ENCODE data around the gene C14orf180.

C14orf180 gene

DNA sequence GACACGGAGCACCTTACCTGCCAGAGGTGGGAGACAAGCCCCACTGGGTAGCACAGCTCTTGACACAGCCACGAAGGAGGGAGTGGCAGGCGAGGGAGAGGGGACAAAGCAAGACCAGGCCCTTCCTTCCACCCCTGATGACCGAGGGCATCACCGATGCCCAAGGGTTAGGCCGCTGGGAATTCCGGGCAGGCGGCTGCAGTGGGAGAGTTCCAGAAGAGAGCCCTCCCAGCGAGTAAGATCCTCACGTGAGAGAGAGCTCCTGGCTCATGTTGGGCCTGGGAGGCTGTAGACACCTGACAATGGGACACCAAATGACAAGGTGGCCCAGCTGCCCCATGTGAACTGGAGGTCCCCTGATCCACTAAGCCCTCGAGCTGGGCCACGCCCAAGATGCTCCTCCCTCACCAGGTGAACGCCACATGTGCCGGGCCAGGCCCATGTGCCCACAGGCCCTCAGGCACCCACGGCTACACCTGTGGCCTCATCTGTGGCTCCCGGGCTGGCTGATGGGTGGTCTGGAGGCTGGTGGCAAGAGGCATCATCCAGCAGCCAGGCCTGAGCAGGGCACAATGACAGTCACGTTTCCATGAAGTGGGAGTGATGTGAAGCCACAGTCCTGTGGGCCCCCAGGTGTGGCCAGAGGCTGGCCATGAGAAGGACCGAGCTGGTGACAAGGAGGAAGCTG is 32.1 kb upstream of the C14orf180 start:
- no peak for DNase-seq (ENCODE audit: insufficient read length, low spot score)
- FAIRE-seq: no peak
- TF ChIP-seq, protein P1, sequence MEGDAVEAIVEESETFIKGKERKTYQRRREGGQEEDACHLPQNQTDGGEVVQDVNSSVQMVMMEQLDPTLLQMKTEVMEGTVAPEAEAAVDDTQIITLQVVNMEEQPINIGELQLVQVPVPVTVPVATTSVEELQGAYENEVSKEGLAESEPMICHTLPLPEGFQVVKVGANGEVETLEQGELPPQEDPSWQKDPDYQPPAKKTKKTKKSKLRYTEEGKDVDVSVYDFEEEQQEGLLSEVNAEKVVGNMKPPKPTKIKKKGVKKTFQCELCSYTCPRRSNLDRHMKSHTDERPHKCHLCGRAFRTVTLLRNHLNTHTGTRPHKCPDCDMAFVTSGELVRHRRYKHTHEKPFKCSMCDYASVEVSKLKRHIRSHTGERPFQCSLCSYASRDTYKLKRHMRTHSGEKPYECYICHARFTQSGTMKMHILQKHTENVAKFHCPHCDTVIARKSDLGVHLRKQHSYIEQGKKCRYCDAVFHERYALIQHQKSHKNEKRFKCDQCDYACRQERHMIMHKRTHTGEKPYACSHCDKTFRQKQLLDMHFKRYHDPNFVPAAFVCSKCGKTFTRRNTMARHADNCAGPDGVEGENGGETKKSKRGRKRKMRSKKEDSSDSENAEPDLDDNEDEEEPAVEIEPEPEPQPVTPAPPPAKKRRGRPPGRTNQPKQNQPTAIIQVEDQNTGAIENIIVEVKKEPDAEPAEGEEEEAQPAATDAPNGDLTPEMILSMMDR (IDR thresholded peaks at IDR 0.05; ENCODE audit: insufficient read depth, missing control alignments): no peak

DNA sequence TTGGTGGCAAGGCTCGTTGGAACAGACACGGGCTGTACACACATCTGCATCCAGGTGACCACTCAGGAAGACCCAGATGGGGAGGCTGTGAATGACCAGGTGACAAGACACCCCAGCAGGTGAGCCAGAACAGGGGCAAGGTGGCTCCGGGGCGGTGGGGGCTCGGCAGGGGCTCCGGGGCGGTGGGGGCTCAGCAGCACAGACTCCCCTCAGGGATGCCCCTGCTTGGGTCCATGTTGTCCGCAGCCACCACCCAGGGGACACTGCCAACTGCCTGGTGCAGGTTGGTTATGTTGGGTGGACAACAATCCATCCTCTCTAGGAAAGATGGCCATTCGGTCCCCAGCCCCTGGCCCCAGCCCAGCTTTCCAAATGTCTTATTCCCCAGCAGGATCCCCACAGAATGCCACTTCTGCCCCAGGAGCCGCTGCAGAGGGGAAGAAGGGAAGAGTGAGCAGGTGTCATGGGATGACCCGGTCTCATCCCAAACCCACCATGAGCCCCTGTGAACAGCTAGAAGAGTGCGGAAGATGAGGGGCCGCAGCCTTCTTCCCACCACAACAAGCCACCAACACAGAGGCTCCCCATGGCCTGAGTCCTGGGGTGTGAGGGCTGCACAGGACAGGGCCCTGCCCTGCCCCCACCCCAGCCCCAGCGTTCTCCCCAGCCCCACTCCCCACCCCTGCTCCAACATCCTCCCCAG is 31.4 kb upstream of the C14orf180 start:
- no peak for FAIRE-seq
- TF ChIP-seq, protein P1 (IDR thresholded peaks at IDR 0.05; ENCODE audit: insufficient read depth, missing control alignments): no peak

DNA sequence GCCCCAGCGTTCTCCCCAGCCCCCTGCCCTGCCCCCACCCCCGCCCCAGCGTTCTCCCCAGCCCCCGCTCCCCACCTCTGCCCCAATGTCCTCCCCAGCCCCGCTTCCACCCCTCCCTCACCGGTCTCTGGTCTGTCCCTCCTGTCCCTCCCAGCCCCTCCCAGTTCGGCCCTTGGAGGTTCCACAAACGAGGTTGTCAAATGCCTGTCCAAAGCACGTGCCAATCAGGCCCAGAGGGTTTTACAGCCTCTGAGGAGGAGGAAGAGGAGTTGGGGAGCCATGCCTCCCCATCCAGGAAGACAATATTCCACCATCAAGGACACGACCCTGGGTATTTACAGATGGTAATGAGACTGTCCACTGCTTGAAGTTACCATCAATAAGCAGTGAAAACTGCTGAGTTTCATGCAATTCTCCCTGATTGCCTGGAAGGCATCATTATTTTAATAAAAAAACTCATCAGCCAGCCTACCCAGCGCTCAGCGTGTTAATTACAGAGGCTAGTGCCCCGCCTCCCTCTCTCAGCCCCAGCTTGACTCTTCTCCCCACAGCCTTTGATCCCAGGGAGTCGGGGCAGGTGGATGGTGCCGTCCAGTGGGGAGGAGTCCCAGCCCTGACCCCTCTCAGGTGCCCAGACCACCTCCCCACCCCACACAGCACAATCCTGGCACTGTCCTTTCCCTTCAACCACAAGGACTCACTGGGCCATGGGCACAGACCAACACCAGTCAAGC is 30.6 kb upstream of the C14orf180 start:
- FAIRE-seq (no peak), DNase-seq (ENCODE audit: insufficient read length, low spot score) (peak; percentile 13)
- TF ChIP-seq, protein P1 (IDR thresholded peaks at IDR 0.05; ENCODE audit: insufficient read depth, missing control alignments): no peak

More for the DNA sequence above, 31.4 kb upstream of the C14orf180 start:
- peak; percentile 8 for DNase-seq (ENCODE audit: insufficient read length, low spot score)

DNA sequence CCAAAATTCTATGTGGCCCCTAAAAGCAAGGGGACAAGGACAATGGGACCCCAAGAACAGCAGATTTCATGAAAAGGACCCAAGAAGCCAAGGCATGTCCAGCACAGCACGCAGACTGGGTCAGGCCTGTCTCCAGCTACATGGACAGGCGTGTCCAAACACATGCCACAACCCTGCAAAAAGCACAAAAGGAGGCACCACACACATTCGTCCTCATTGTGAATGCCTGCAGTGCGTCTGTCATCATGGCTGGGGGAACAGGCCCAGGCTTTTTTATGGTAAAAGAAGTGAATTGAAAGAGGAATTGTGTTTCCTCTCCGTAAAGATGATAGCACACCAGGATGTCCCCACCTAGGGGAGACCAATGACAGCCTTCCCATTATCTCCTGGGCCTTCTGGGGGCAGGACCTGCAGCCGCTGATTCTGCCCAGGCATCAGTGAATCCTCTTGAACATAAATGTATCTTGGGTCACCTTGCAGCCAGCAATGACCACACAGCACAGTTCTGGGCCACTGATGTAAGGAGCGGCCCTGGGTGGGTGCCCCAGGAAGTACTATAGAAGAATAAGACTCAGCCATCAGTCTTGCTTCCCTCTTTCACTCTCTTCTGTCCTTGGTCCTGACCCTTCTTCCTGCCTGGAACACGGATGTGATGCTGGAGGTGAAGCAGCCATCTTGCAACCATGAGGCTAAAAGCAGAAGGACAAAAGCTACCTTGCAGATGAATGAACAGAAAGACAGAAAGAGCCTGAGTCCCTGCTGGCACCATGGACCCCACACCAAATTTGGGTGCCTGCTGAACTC is 29.8 kb upstream of the C14orf180 start:
- DNase-seq (ENCODE audit: insufficient read length, low spot score) (peak; percentile 14), FAIRE-seq (no peak)
- TF ChIP-seq, protein P1 (IDR thresholded peaks at IDR 0.05; ENCODE audit: insufficient read depth, missing control alignments): no peak

DNA sequence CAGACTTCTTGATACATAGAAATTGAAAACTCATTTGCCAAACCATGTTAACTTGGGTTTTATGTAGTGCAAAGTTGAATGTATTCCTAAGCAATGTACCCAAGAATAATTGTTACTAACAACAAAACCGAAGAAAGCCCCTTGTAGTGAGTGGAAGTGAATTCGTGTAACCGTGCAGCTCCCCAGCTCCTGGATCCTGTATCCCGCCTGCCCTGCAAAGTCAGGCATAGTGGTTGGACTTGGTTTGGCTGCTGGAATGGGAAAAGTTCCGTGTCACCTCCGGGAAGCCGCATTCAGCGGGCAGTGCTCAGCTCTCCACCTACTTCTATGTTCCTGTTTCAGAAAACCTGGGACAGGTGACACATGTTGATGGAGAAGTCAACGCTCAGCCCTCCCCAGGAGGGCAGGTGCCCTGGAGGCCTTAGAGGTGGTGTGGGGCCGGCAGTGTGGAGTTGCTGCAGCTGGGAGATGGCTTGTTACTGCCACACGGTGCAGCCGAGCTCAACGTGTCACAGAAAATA is 29.2 kb upstream of the C14orf180 start:
- FAIRE-seq: no peak
- TF ChIP-seq, protein P1 (IDR thresholded peaks at IDR 0.05; ENCODE audit: insufficient read depth, missing control alignments): no peak
- no peak for DNase-seq (ENCODE audit: insufficient read length, low spot score)

DNA sequence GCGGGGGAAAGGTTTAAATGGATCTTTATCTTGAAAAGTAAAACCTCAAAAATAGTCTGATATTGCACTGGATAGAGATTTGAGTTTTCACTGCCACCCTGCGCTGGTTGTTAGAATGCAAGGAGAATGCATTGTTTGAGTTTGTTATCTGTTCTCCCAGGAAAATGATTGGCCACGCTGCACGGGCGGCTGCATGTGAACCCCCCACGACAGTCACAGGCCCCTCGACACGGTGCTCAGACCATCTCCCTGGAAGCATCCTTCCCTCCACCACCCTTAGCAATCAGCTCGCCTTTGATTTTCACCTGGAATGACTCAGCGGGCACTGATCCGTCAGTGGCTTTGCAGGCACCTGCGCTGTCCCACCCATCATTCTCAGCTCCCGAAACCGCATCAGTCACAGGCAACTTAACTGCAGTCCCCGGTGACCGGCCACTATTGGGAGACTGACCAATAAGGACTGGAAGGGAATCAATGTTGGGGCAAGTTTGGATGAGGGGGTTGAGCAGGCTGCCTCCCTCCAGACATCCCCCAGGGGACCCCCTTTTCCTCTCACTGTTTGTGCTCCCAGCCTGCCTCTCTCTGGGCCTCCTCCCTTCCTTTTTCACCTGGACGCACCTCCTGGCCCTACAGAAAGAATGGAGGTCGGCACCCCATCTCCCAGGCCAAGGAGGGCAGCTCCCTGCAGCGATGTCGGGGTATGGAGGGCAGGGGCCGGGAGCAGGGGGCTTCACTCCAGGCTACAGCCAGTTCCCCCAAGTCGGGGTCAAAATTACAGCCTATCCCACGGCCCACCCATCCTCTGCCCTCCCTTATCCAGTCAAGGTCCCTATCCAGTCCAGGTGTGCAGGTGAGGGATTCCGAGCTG is 28.5 kb upstream of the C14orf180 start:
- TF ChIP-seq, protein P1 (IDR thresholded peaks at IDR 0.05; ENCODE audit: insufficient read depth, missing control alignments): peak; percentile 15
- no peak for FAIRE-seq

More for the DNA sequence above, 28.5 kb upstream of the C14orf180 start:
- DNase-seq (ENCODE audit: insufficient read length, low spot score): no peak
